Measurements from ENCODE around the gene SLC22A2. TPM values are rescaled to one million over a fixed set of nuclear protein-coding genes. Genes with fewer than 3 reads are reported as not detected.

SLC22A2 gene
- total and polyA plus RNA-seq, 2 experiments from 2014 or later: 0.94 to 1.1 TPM

GRCh38 chr6:160278786-160279310 is 20.2 kb upstream of the SLC22A2 start (continued):
- no peak for TF ChIP-seq ZNF114 (CRISPR knock-in tag; IDR thresholded peaks at IDR 0.05)
- TF ChIP-seq NANOG (IDR thresholded peaks at IDR 0.05; ENCODE audit: borderline replicate concordance): no peak
- no peak for TF ChIP-seq EZH2 (IDR thresholded peaks at IDR 0.05; ENCODE audit: low read depth, unreplicated experiment)
- no peak for TF ChIP-seq POLR2AphosphoS5 (IDR thresholded peaks at IDR 0.05; ENCODE audit: low read depth)
- no peak for TF ChIP-seq ZNF331 (CRISPR knock-in tag; IDR thresholded peaks at IDR 0.05; ENCODE audit: low read depth)
- TF ChIP-seq EZH2phosphoT487 (IDR thresholded peaks at IDR 0.05; ENCODE audit: unreplicated experiment): no peak
- no peak for TF ChIP-seq REST (IDR thresholded peaks at IDR 0.05; ENCODE audit: unreplicated experiment)
- no peak for TF ChIP-seq ETS1 (IDR thresholded peaks at IDR 0.05)

GRCh38 chr6:160278311-160278710 is 19.7 kb upstream of the SLC22A2 start:
- ATAC-seq (no peak), DNase-seq (ENCODE audit: low spot score) (no peak)
- H3K79me2 ChIP-seq (replicated peaks; ENCODE audit: insufficient read depth): no peaks in the 10 kb centered on the region
- H4K20me1 ChIP-seq (replicated peaks; ENCODE audit: insufficient read depth): no peaks in the 10 kb centered on the region
- no peaks in the 10 kb centered on the region for H3K4me1 ChIP-seq (ENCODE audit: insufficient read depth)
- Mint-ChIP-seq H3K9me3 (peaks cover 3% of the 10 kb centered on the region; the same call in 2 of the 3 replicates), H3K27ac (no peak overlapping the region; the same call in 1 of the 2 replicates), H3K4me3 (no peak overlapping the region), H3K4me1 (peaks cover 24% of the 10 kb centered on the region), H3K36me3 (ENCODE audit: low read depth) (no peaks in the 10 kb centered on the region; the same call in 2 of the 3 replicates), H3K27me3 (ENCODE audit: insufficient read depth, low read depth, poor library complexity) (peaks cover 9% of the 10 kb centered on the region)
- H3K27me3 ChIP-seq (ENCODE audit: insufficient read depth): no peaks in the 10 kb centered on the region
- no peak overlapping the region for H3K4me3 ChIP-seq
- H3K4me2 ChIP-seq: no peak overlapping the region
- no peak for TF ChIP-seq POLR2AphosphoS5 (IDR thresholded peaks at IDR 0.05; ENCODE audit: low read depth)
- no peak for TF ChIP-seq NANOG (IDR thresholded peaks at IDR 0.05; ENCODE audit: borderline replicate concordance)
- no peak for TF ChIP-seq EZH2phosphoT487 (IDR thresholded peaks at IDR 0.05; ENCODE audit: unreplicated experiment)
- no peak overlapping the region for H2AFZ ChIP-seq
- H3K9me2 ChIP-seq (ENCODE audit: insufficient read depth): 0 out of 2 replicates have a peak, but pooled peaks cover 3% of the 10 kb centered on the region
- no peaks in the 10 kb centered on the region for H3K36me3 ChIP-seq (ENCODE audit: insufficient read depth)
- no peak overlapping the region for H3K27ac ChIP-seq (ENCODE audit: low read depth)
- no peaks in the 10 kb centered on the region; the same call in 1 of the 2 replicates for H3F3A ChIP-seq (replicated peaks; ENCODE audit: low read depth)

- Histone ChIP-seq H4K20me1 (replicated peaks; ENCODE audit: insufficient read depth) (no peaks in the 10 kb centered on the region), H3K9me2 (ENCODE audit: insufficient read depth) (0 out of 2 replicates have a peak, but pooled peaks cover 3% of the 10 kb centered on the region), H3K27ac (ENCODE audit: low read depth) (no peak overlapping the region), H2AFZ (no peak overlapping the region), H3K4me3 (no peak overlapping the region), H3K4me1 (ENCODE audit: insufficient read depth) (no peaks in the 10 kb centered on the region), H3F3A (replicated peaks; ENCODE audit: low read depth) (no peaks in the 10 kb centered on the region; the same call in 1 of the 2 replicates), H3K27me3 (ENCODE audit: insufficient read depth) (no peaks in the 10 kb centered on the region), H3K79me2 (replicated peaks; ENCODE audit: insufficient read depth) (no peaks in the 10 kb centered on the region), H3K4me2 (no peak overlapping the region), H3K36me3 (ENCODE audit: insufficient read depth) (no peaks in the 10 kb centered on the region)
- DNase-seq (ENCODE audit: low spot score) (no peak), ATAC-seq (no peak)
- Mint-ChIP-seq H3K4me1 (peaks cover 24% of the 10 kb centered on the region), H3K4me3 (no peak overlapping the region), H3K27ac (no peak overlapping the region), H3K36me3 (ENCODE audit: low read depth) (no peaks in the 10 kb centered on the region; the same call in 2 of the 3 replicates), H3K9me3 (peaks cover 3% of the 10 kb centered on the region; the same call in 2 of the 3 replicates), H3K27me3 (ENCODE audit: insufficient read depth, low read depth, poor library complexity) (peaks cover 9% of the 10 kb centered on the region)
- TF ChIP-seq EZH2 (IDR thresholded peaks at IDR 0.05; ENCODE audit: low read depth, unreplicated experiment) (no peak), NANOG (IDR thresholded peaks at IDR 0.05; ENCODE audit: borderline replicate concordance) (no peak), STAT1 (IDR thresholded peaks at IDR 0.05; ENCODE audit: unreplicated experiment) (no peak), ZNF331 (CRISPR knock-in tag; IDR thresholded peaks at IDR 0.05; ENCODE audit: low read depth) (no peak), EZH2phosphoT487 (IDR thresholded peaks at IDR 0.05; ENCODE audit: unreplicated experiment) (no peak), REST (IDR thresholded peaks at IDR 0.05; ENCODE audit: unreplicated experiment) (no peak), ETS1 (IDR thresholded peaks at IDR 0.05) (no peak)
These were observed 18.9 kb upstream of the SLC22A2 start for GRCh38 chr6:160277546-160277945.

Measured in GM23338 (cell line).